SU-DHL-6 (cell line): ENCODE measurements around the gene ZNF423.

ENCODE experiments used
- H2AFZ ChIP-seq: fragments of 200-600 bp; sonication (generic); 2 replicates; pipeline ENCODE4 v1.6.1; 2014; ENCODE audit warnings: low read depth, mild to moderate bottlenecking, moderate library complexity, mixed read lengths, antibody characterized with exemption, low read length; ENCODE audit not compliant: severe bottlenecking
- H3F3A ChIP-seq: fragments of 200-600 bp; shearing (Covaris generic); 2 replicates; pipeline ENCODE4 v1.6.0; 2016; ENCODE audit warnings: antibody characterized with exemption, mild to moderate bottlenecking; ENCODE audit not compliant: insufficient read depth
- H3K27ac ChIP-seq: fragments of 200-600 bp; sonication (generic); 2 replicates; pipeline ENCODE4 v1.5.1; 2016; ENCODE audit warnings: low read depth, mild to moderate bottlenecking, low read length, moderate library complexity, mixed read lengths
- H3K27me3 ChIP-seq: fragments of 200-600 bp; sonication (generic), shearing (Covaris generic); 2 replicates; pipeline ENCODE4 v1.6.0; 2014; ENCODE audit warnings: mild to moderate bottlenecking, low read length
- H3K36me3 ChIP-seq: fragments of 200-600 bp; sonication (generic); 2 replicates; pipeline ENCODE4 v1.6.1; 2014; ENCODE audit warnings: mild to moderate bottlenecking, low read length, mixed read lengths
- H3K4me2 ChIP-seq: fragments of 300-600, 200-600 bp; shearing (Covaris generic), sonication (generic); 2 replicates; pipeline ENCODE4 v1.6.0; 2014; ENCODE audit warnings: low read length, low read depth, mild to moderate bottlenecking; ENCODE audit not compliant: poor library complexity, severe bottlenecking
- H3K4me3 ChIP-seq: fragments of 200-600 bp; sonication (generic); 2 replicates; pipeline ENCODE4 v1.5.1; 2014; ENCODE audit warnings: antibody characterized with exemption, low read length, mild to moderate bottlenecking, mixed read lengths; ENCODE audit not compliant: insufficient read depth, poor library complexity, severe bottlenecking
- H3K79me2 ChIP-seq: fragments of 200-600 bp; sonication (generic); 2 replicates; pipeline ENCODE4 v1.6.1; 2014; ENCODE audit warnings: mild to moderate bottlenecking, low read length, moderate library complexity; ENCODE audit not compliant: insufficient read depth
- H3K9ac ChIP-seq: fragments of 200-600 bp; sonication (generic); 2 replicates; pipeline ENCODE4 v1.7.0; 2014; ENCODE audit warnings: mild to moderate bottlenecking, low read length
- H3K9me2 ChIP-seq: fragments of 200-600 bp; sonication (generic); replicated peaks from 2 replicates; pipeline ENCODE4 v1.6.1; 2014; ENCODE audit warnings: low read length; ENCODE audit not compliant: insufficient read depth
- H3K9me3 ChIP-seq: fragments of 200-600 bp; sonication (generic); 2 replicates; pipeline ENCODE4 v1.6.1; 2014; ENCODE audit warnings: low read length, mixed read lengths; ENCODE audit not compliant: insufficient read depth
- H4K20me1 ChIP-seq: fragments of 200-600 bp; sonication (generic); 2 replicates; pipeline ENCODE4 v1.6.1; 2014; ENCODE audit warnings: low read depth, mild to moderate bottlenecking, antibody characterized with exemption, low read length, moderate library complexity, mixed read lengths
- CTCF ChIP-seq: fragments of 200-600 bp; sonication (generic); IDR thresholded peaks from one replicate; pipeline ENCODE4 v1.5.1; 2017; ENCODE audit warnings: antibody characterized with exemption, mild to moderate bottlenecking, low read length, moderate library complexity; ENCODE audit not compliant: insufficient read depth, poor library complexity, severe bottlenecking
- EZH2phosphoT487 ChIP-seq: fragments of 200-600 bp; sonication (generic), shearing (Covaris generic); conservative IDR thresholded peaks from 2 replicates; pipeline ENCODE4 v1.6.1; 2018; ENCODE audit warnings: mild to moderate bottlenecking, antibody characterized with exemption, low read length, moderate library complexity, mixed read lengths

ZNF423 gene

GRCh38 chr16:49620158-49620868 is 235.6 kb downstream of the ZNF423 start:
- Histone ChIP-seq H3K27me3 (no peaks in the 10 kb centered on the region), H3K9me2 (no peaks in the 10 kb centered on the region), H2AFZ (no peak overlapping the region), H3F3A (no peaks in the 10 kb centered on the region), H3K4me3 (no peak overlapping the region), H4K20me1 (no peaks in the 10 kb centered on the region), H3K36me3 (no peaks in the 10 kb centered on the region), H3K4me2 (no peak overlapping the region), H3K9ac (no peak overlapping the region), H3K79me2 (no peaks in the 10 kb centered on the region), H3K9me3 (no peaks in the 10 kb centered on the region), H3K27ac (no peak overlapping the region)
- TF ChIP-seq CTCF = no peak
- TF ChIP-seq EZH2phosphoT487 = no peak

DNA sequence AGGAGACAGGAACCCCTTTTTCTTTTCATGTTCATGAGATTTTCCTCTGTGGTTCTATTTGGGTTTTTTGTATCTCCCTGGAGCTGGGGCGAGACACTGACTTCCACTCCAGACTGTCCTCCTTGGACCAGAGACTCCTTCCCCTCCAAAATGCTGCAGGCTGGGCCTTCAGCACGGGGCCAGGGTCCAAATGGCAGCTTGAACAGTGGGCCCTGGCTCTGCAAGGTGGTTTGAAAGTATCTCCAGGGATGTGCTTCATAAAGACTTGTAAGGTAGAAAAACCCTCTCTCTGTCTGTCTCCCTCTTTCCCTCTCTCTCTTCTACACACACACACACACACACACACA is 236.1 kb downstream of the ZNF423 start:
- Histone ChIP-seq H3K9me2 (no peaks in the 10 kb centered on the region), H3K4me3 (no peak overlapping the region), H4K20me1 (no peaks in the 10 kb centered on the region), H3K9ac (no peak overlapping the region), H3K27ac (no peak overlapping the region), H3K9me3 (no peaks in the 10 kb centered on the region), H3K4me2 (no peak overlapping the region), H3K27me3 (no peaks in the 10 kb centered on the region), H3F3A (no peaks in the 10 kb centered on the region), H2AFZ (no peak overlapping the region), H3K79me2 (no peaks in the 10 kb centered on the region), H3K36me3 (no peaks in the 10 kb centered on the region)
- no peak for TF ChIP-seq CTCF
- TF ChIP-seq EZH2phosphoT487 = no peak

GRCh38 chr16:49618955-49619354 is 237.0 kb downstream of the ZNF423 start:
- no peaks in the 10 kb centered on the region for H3K36me3 ChIP-seq
- no peaks in the 10 kb centered on the region for H3K9me2 ChIP-seq
- H3F3A ChIP-seq = no peaks in the 10 kb centered on the region
- no peak overlapping the region for H2AFZ ChIP-seq
- no peak for TF ChIP-seq EZH2phosphoT487
- no peak for TF ChIP-seq CTCF
- H3K27me3 ChIP-seq = no peaks in the 10 kb centered on the region
- no peak overlapping the region for H3K27ac ChIP-seq
- no peaks in the 10 kb centered on the region for H4K20me1 ChIP-seq
- no peaks in the 10 kb centered on the region for H3K9me3 ChIP-seq
- H3K9ac ChIP-seq = no peak overlapping the region
- H3K79me2 ChIP-seq = no peaks in the 10 kb centered on the region
- no peak overlapping the region for H3K4me2 ChIP-seq
- no peak overlapping the region for H3K4me3 ChIP-seq
